Neutrophil (primary cell): ENCODE measurements around the gene IGFL3.
"Not testable (repeated sequence)": the region's sequence is repeated elsewhere in the genome, so short reads cannot be mapped to it uniquely, and the experiment has no call there.

ENCODE experiments used
- H3K27ac ChIP-seq: fragments of 200-600 bp; sonication (generic); 2 replicates; pipeline ENCODE4 v1.5.1; 2016; ENCODE audit warnings: mild to moderate bottlenecking, moderate library complexity
- H3K27me3 ChIP-seq: fragments of 200-600 bp; sonication (generic); 2 replicates; pipeline ENCODE4 v1.6.0; 2016; ENCODE audit warnings: mild to moderate bottlenecking
- H3K36me3 ChIP-seq: fragments of 200-600 bp; sonication (generic); 2 replicates; pipeline ENCODE4 v1.5.1; 2017
- H3K4me1 ChIP-seq, 2 experiments: fragments of 200-600 bp in 1 of 2; sonication (generic) in 1 of 2; 1 replicate in 1 of 2; 2 replicates in 1 of 2; pipeline versions ENCODE4 v1.5.1 to v1.6.1; 2013 to 2016; ENCODE audit warnings: low read depth in 1 of 2, low read length in 1 of 2, mild to moderate bottlenecking in 1 of 2, moderate library complexity in 1 of 2; ENCODE audit not compliant: control insufficient read depth in 1 of 2, insufficient read depth in 1 of 2
- H3K4me3 ChIP-seq, 2 experiments: fragments of 200-600 bp in 1 of 2; sonication (generic) in 1 of 2; 1 replicate in 1 of 2; 2 replicates in 1 of 2; pipeline ENCODE4 v1.5.1; 2013 to 2016; ENCODE audit warnings: low read depth in 1 of 2, low read length in 1 of 2, mild to moderate bottlenecking in 1 of 2, moderate library complexity in 1 of 2
- H3K9me3 ChIP-seq: fragments of 200-600 bp; sonication (generic); 2 replicates; pipeline ENCODE4 v1.5.1; 2016
- CTCF ChIP-seq: fragments of 200-600 bp; sonication (generic); IDR thresholded peaks from 2 replicates; pipeline ENCODE4 v1.5.1; 2016; ENCODE audit warnings: antibody characterized with exemption

Gene IGFL3

GRCh38 chr19:46124638-46125115 is at the start of gene IGFL3:
TSS of gene IGFL3 (minus strand) at chr19:46124688. CDS start at chr19:46124649, 39 bp downstream.
- Histone ChIP-seq H3K4me1 (no peaks in the 10 kb centered on the region), H3K36me3 (no peaks in the 10 kb centered on the region), H3K27me3 (peaks cover 33% of the 10 kb centered on the region), H3K27ac (no peak within 1 kb of the TSS), H3K4me3 (no peak within 1 kb of the TSS), H3K9me3 (no peaks in the 10 kb centered on the region)
- no peak for TF ChIP-seq CTCF

DNA sequence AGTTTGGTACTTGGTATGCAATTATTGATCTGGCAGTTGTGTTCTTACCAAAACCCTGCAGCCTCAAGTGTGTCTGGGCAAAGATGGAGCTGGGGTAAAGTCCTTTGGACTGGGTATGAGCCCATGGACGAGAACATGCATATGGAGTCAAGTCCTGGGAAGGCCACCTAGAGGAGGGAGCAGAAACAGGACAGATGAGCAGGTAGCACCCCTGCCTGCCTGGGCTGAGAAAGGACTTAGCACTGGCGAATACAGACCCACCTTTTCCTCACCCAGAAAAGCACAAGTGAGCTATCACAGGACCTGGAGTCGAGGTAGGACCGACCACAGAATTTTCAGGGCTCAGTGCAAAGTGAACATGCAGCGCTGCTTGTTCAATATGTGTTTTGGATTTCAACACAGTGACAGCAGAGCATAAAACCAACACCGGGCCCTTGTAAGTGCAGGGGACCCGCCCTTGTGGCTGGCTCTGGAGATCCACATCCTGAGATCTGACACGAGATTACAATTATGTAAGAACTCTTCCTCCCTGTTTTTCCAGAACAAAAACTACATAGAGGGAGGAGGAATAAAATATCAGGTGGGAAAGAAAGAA is 49.5 kb upstream of the IGFL3 start:
- no peaks in the 10 kb centered on the region for H3K4me1 ChIP-seq
- no peak for TF ChIP-seq CTCF
- H3K4me3 ChIP-seq: no peak overlapping the region
- no peak overlapping the region for H3K27ac ChIP-seq
- H3K9me3 ChIP-seq: no peaks in the 10 kb centered on the region
- no peaks in the 10 kb centered on the region for H3K36me3 ChIP-seq
- peaks cover 50% of the 10 kb centered on the region for H3K27me3 ChIP-seq

DNA sequence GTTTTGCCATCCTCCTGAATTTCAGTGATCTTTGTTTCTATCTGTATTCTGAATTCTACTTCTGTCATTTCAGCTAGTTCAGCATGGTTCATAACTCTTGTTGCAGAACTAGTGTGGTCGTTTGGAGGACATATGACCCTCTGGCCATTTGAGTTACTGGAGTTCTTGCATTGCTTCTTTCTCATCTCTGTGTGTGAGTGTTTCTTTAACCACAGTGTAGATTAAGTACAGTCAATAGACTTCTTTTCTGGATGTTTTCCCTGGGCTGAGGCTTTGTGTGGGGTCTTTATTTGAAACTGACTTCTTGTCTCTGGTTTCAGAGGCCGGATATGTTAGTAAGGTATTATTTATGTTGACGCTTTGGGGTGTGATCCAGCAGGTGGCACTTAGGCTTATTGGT is 38.2 kb upstream of the IGFL3 start:
- Histone ChIP-seq H3K4me1 (no peaks in the 10 kb centered on the region), H3K36me3 (no peaks in the 10 kb centered on the region), H3K27ac (no peak overlapping the region), H3K27me3 (peaks cover 20% of the 10 kb centered on the region), H3K9me3 (no peaks in the 10 kb centered on the region), H3K4me3 (no peak overlapping the region)
- no peak for TF ChIP-seq CTCF

- H3K27me3 ChIP-seq: peaks cover 27% of the 10 kb centered on the region
- H3K4me3 ChIP-seq, H3K27ac ChIP-seq, H3K9me3 ChIP-seq, H3K36me3 ChIP-seq, H3K4me1 ChIP-seq: not testable (repeated sequence)
Measured at GRCh38 chr19:46161642-46162257, 37.3 kb upstream of the IGFL3 start.

DNA sequence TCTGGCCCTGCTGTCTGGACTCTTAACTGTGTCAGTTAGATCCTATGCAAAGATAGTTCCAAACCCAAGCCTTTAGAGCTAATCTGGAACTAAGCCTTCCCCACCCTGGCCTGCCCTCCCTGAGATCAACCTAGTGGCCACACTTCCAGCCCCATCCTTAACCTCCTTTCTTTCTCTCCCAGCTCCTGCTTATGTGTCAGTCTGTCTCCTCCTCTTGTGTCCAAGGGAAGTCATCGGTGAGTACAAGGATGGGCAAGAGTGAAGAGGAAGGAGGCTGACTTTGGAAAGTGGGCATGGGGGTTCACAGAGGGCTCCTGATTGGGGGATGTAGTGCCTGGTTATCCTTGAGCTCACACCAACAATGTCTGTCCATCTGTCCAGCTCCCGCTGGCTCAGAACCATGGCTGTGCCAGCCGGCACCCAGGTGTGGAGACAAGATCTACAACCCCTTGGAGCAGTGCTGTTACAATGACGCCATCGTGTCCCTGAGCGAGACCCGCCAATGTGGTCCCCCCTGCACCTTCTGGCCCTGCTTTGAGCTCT is 35.8 kb upstream of the IGFL3 start:
- H3K27ac ChIP-seq: no peak overlapping the region
- no peak for TF ChIP-seq CTCF
- H3K36me3 ChIP-seq: no peaks in the 10 kb centered on the region
- H3K27me3 ChIP-seq: peaks cover 41% of the 10 kb centered on the region
- H3K4me1 ChIP-seq: no peaks in the 10 kb centered on the region
- no peaks in the 10 kb centered on the region for H3K9me3 ChIP-seq
- no peak overlapping the region for H3K4me3 ChIP-seq
